Prostate gland (tissue), 2 donors: Measurements from ENCODE around the gene TM9SF4. TPM values are rescaled to one million over a fixed set of nuclear protein-coding genes. Genes with fewer than 3 reads are reported as not detected.

Experiments used
- DNase-seq: peaks from one replicate; pipeline ENCODE4 v3.0.0-alpha.2; 2019; ENCODE audit warnings: low spot score
- H3K27ac ChIP-seq, 2 donors: fragments of 200-600 bp; sonication (generic); 2 replicates each; pipeline ENCODE4 v1.5.1; 2017 to 2019
- H3K27me3 ChIP-seq: fragments of 200-600 bp; sonication (generic); replicated peaks from 2 replicates; pipeline ENCODE4 v1.5.1; 2019; ENCODE audit not compliant: insufficient read depth
- H3K36me3 ChIP-seq, 2 donors: fragments of 200-600 bp; sonication (generic); 1 replicate in 1 of 2; 2 replicates in 1 of 2; pipeline versions ENCODE4 v1.5.1 to v1.8.1; 2017 to 2019
- H3K4me1 ChIP-seq: fragments of 200-600 bp; sonication (generic); replicated peaks from 2 replicates; pipeline ENCODE4 v1.5.1; 2019
- H3K4me3 ChIP-seq, 2 donors: fragments of 200-600 bp; sonication (generic); 2 replicates each; pipeline ENCODE4 v1.5.1; 2017 to 2019
- H3K9me3 ChIP-seq: fragments of 200-600 bp; sonication (generic); 2 replicates; pipeline ENCODE4 v1.5.1; 2017
- CTCF ChIP-seq, 4 experiments: fragments of 200-600 bp in 2 of 4; fragments of 450-650 bp in 2 of 4; sonication (generic) in 2 of 4; IDR thresholded peaks; 1 replicate in 3 of 4; 2 replicates in 1 of 4; pipeline ENCODE4 v1.5.1; 2016 to 2019; ENCODE audit warnings: antibody characterized with exemption in 4 of 4, mild to moderate bottlenecking in 2 of 4, moderate library complexity in 2 of 4
- POLR2A ChIP-seq: fragments of 450-650 bp; IDR thresholded peaks from one replicate; pipeline ENCODE4 v1.6.1; 2016; ENCODE audit warnings: antibody characterized with exemption, mild to moderate bottlenecking
- POLR2AphosphoS5 ChIP-seq: sonication (generic); formaldehyde crosslinking; IDR thresholded peaks from one replicate; pipeline ENCODE4 v1.6.1; 2017; ENCODE audit warnings: antibody characterized with exemption
- WGBS: methylation state at CpG from one replicate; pipeline ENCODE4 v1.1.5; 2018; 5-methylcytosine and 5-hydroxymethylcytosine counted together
- intact Hi-C: fragments of 100-400 bp; cut with DNase I; formaldehyde crosslinking; loops from one replicate; pipeline ENCODE4 v1.14.2; 2022
- total RNA-seq, 2 donors: library from RNA; depleted of rRNA; stranded (reverse); fragments of >200 nt; gene quantifications; one replicate each; pipeline ENCODE4 v1.1.0, GENCODE V29; 2016

The TM9SF4 gene
- total RNA-seq, 2 donors from 2014 or later: 44.7 to 62.9 TPM

- intact Hi-C loops: no loop called here
Measured at GRCh38 chr20:32153156-32153665, 43.7 kb downstream of the TM9SF4 start.

GRCh38 chr20:32153771-32154170 is 44.3 kb downstream of the TM9SF4 start:
- WGBS: 95% methylated on average over 5 of the region's 5 CpGs
- peaks cover 0 to 9% of the 10 kb centered on the region in 2 donors for H3K36me3 ChIP-seq
- no peak for TF ChIP-seq POLR2AphosphoS5
- no peak for TF ChIP-seq CTCF (IDR thresholded peaks at IDR 0.05)
- TF ChIP-seq POLR2A: no peak
- H3K27me3 ChIP-seq: no peaks in the 10 kb centered on the region
- no peaks in the 10 kb centered on the region for H3K4me1 ChIP-seq
- intact Hi-C loops: no loop called here
- no peaks in the 10 kb centered on the region for H3K9me3 ChIP-seq
- no peak overlapping the region for H3K27ac ChIP-seq
- no peak overlapping the region for H3K4me3 ChIP-seq
- no peak for DNase-seq

More at GRCh38 chr20:32153156-32153665, 43.7 kb downstream of the TM9SF4 start:
- no peak for TF ChIP-seq CTCF (IDR thresholded peaks at IDR 0.05)
- TF ChIP-seq POLR2A: no peak
- TF ChIP-seq POLR2AphosphoS5: no peak
- Histone ChIP-seq H3K27ac (no peak overlapping the region), H3K4me3 (no peak overlapping the region), H3K4me1 (no peaks in the 10 kb centered on the region), H3K36me3 (peaks cover 0 to 9% of the 10 kb centered on the region in 2 donors), H3K27me3 (no peaks in the 10 kb centered on the region), H3K9me3 (no peaks in the 10 kb centered on the region)
- WGBS: 98% methylated on average over 4 of the region's 4 CpGs
- no peak for DNase-seq

- peak in 3 of 4 experiments; percentile 29 to 38 (median 30) for TF ChIP-seq CTCF (IDR thresholded peaks at IDR 0.05)
- TF ChIP-seq POLR2A: no peak
- Histone ChIP-seq H3K36me3 (peaks cover 0 to 3% of the 10 kb centered on the region in 2 donors), H3K9me3 (no peaks in the 10 kb centered on the region), H3K27ac (no peak overlapping the region), H3K4me1 (no peaks in the 10 kb centered on the region), H3K4me3 (no peak overlapping the region), H3K27me3 (no peaks in the 10 kb centered on the region)
- intact Hi-C loops: no loop called here
- peak; percentile 29 for DNase-seq
- WGBS: 45% methylated on average over 11 of the region's 11 CpGs
Measured at GRCh38 chr20:32155017-32155981, 45.8 kb downstream of the TM9SF4 start.

- no peak for TF ChIP-seq POLR2AphosphoS5
- no peaks in the 10 kb centered on the region for H3K27me3 ChIP-seq
- intact Hi-C loops: no loop called here
- H3K9me3 ChIP-seq: no peaks in the 10 kb centered on the region
- H3K4me1 ChIP-seq: no peaks in the 10 kb centered on the region
- peaks cover 0 to 8% of the 10 kb centered on the region in 2 donors for H3K36me3 ChIP-seq
- H3K27ac ChIP-seq: no peak overlapping the region
- WGBS: 93% methylated on average over 14 of the region's 14 CpGs
- DNase-seq: no peak
- H3K4me3 ChIP-seq: no peak overlapping the region
Measured at GRCh38 chr20:32157611-32158010, 48.1 kb downstream of the TM9SF4 start.

- WGBS: 97% methylated on average over 11 of the region's 11 CpGs
- H3K27me3 ChIP-seq: no peaks in the 10 kb centered on the region
- DNase-seq: no peak
- intact Hi-C loops: no loop called here
- H3K4me3 ChIP-seq: no peak overlapping the region
- no peak overlapping the region for H3K27ac ChIP-seq
- peaks cover 0 to 9% of the 10 kb centered on the region in 2 donors for H3K36me3 ChIP-seq
- H3K4me1 ChIP-seq: no peaks in the 10 kb centered on the region
- TF ChIP-seq POLR2AphosphoS5 (no peak), POLR2A (no peak), CTCF (IDR thresholded peaks at IDR 0.05) (no peak)
- H3K9me3 ChIP-seq: no peaks in the 10 kb centered on the region
Measured at GRCh38 chr20:32158351-32158750, 48.8 kb downstream of the TM9SF4 start.
